HG02588 (cell line): ENCODE data around the gene AHRR.

Source experiments
- ATAC-seq: cut with Tn5 transposase; IDR thresholded peaks from one replicate; pipeline ENCODE4 v1.9.1; 2021; ENCODE audit warnings: mild to moderate bottlenecking, moderate library complexity; ENCODE audit not compliant: unreplicated experiment

AHRR gene

DNA sequence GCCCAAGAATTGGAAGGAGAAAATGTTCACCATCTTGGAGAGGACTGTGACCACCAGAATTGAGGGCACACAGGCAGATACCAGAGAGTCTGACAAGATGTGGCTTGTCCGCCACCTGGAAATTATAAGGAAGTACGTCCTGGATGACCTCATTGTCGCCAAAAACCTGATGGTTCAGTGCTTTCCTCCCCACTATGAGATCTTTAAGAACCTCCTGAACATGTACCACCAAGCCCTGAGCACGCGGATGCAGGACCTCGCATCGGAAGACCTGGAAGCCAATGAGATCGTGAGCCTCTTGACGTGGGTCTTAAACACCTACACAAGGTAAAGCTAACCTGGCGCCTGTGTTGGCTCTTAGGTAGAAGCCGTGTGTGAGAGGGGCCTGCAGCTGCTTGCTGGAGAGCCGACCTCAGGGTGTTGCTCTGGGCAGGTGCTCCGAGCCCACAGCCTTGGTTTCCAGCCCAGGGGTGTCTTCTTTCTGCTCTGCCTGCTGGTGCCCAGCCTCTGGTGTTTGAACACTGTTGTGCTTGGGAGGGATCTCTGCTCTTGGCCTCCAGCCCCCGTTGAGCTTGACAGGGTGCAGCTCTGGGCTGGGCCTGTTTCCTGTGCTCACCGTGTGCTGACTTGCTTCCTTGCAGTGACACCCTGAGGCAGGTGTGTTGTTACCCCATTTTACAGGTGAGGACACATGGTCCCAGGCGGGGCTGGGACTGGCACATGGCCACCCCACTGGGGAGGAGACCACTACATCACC is 132.4 kb downstream of the AHRR start:
- no peak for ATAC-seq

- no peak for ATAC-seq
These were observed 133.4 kb downstream of the AHRR start for GRCh38 chr5:454936-455335.

- no peak for ATAC-seq
These were observed 134.3 kb downstream of the AHRR start for GRCh38 chr5:455806-456205.

- no peak for ATAC-seq
These were observed 135.1 kb downstream of the AHRR start for GRCh38 chr5:456351-457194.

- ATAC-seq, result no peak
These were observed 135.9 kb downstream of the AHRR start for GRCh38 chr5:457195-457961.

DNA sequence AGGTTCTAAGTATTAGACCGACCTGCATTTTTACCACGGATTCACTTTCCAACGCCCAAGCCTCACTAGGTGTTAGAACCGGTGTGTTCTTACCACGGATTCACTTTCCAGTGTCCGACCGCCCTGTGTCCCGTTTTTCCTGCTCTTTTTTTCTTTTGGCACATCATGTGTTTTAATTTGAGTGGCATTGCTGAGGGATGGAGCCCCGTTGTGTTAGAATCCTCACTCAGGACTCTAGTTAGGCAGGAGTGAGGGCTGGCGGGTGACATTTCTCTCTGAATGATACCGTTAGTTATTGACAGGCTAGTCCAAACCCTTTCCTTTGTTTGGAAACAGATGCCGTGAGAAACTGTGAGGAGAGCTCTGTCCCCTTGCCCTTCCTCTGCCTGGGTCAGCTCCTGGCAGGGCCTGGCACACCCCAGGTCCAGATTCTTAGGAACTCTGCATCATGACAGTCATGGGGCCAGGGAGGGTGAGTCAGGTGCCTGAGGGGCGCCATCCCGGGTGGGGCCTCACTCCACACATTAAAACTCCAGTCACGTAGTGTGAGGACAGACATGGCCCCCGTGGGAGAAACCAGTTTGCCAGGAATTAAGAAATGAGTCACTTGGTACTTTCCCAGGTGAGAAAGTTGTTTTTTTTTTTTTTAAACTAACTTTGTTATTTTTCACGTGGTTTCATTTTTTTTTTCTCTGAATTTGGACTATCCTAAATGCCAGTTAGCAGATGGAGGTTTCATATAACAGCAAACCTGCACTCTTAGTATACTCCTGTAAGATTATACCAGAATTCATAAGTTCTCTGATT is 137.2 kb downstream of the AHRR start:
- ATAC-seq, result peak; percentile 61

GRCh38 chr5:459562-460272 is 138.2 kb downstream of the AHRR start:
- ATAC-seq, result no peak

DNA sequence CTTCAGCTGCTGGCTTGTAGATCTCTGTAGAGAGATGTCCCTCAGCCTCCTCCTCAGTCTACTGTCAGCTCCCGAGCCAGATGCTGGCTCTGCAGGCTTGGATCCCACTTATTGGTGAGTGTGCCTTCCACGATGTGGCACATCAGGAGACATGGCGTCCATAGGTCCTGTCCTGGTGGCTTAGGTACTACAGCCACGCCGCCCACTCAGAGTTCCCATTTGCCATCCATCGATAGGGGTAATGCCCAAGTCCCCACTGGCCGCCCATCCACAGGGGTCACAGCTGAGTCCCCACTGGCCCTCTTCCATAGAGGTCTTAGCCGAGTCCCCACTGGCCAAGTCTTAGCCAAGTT is 138.7 kb downstream of the AHRR start:
- ATAC-seq, result no peak

DNA sequence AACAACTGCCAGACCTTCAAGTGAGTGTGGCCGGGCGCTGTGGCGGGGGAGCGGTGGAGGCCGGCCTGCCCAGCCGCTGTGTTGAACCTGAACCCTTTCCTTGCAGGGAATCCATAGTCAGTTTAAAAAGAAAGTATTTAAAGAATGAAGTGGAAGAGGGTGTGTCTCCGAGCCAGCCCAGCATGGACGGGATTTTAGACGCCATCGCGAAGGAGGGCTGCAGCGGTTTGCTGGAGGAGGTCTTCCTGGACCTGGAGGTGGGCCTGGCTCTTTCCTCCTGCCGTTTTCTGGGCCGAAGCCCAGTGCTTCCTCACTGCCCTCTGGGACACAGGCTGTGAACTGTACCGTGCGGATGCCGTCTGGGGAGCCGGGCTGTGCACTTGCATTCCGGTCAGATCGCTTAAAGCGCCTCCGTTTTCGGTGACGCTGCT is 140.6 kb downstream of the AHRR start:
- ATAC-seq, result no peak

DNA sequence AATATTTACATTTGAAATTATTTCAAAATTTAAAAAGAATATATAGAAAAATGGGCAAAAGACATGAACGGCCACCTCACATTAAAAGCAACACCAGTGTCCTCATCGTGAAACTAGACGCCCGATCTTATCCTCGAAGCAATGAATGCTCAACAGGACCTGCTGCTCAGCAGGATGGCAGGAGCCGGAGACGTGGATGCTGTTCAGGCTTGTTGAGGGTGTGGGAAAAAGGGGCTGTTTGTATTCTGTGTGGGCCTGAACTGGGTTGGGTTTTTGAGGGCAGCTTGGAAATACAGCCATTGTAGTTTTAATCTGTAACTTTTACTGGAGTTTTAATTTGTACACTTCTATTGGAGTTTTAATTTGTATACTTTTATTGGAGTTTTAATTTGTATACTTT is 141.8 kb downstream of the AHRR start:
- no peak for ATAC-seq

DNA sequence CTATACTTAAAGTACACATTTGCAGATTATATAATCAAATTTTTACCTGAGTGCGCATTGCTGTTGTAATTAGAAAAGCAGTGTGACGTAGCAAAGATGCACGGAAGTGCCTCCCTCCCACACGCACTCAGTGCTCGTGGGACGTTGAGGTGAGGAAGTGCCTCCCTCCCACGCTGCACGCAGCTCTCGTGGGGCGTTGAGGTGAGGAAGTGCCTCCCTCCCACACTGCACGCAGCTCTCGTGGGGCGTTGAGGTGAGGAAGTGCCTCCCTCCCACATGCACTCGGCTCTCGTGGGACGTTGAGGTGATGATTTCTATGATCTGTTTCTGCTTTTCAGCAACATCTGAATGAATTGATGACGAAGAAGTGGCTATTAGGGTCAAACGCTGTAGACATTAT is 142.4 kb downstream of the AHRR start:
- ATAC-seq, result no peak

GRCh38 chr5:464446-464842 is 142.9 kb downstream of the AHRR start:
- no peak for ATAC-seq

- no peak for ATAC-seq
These were observed 143.5 kb downstream of the AHRR start for GRCh38 chr5:464843-465590.

DNA sequence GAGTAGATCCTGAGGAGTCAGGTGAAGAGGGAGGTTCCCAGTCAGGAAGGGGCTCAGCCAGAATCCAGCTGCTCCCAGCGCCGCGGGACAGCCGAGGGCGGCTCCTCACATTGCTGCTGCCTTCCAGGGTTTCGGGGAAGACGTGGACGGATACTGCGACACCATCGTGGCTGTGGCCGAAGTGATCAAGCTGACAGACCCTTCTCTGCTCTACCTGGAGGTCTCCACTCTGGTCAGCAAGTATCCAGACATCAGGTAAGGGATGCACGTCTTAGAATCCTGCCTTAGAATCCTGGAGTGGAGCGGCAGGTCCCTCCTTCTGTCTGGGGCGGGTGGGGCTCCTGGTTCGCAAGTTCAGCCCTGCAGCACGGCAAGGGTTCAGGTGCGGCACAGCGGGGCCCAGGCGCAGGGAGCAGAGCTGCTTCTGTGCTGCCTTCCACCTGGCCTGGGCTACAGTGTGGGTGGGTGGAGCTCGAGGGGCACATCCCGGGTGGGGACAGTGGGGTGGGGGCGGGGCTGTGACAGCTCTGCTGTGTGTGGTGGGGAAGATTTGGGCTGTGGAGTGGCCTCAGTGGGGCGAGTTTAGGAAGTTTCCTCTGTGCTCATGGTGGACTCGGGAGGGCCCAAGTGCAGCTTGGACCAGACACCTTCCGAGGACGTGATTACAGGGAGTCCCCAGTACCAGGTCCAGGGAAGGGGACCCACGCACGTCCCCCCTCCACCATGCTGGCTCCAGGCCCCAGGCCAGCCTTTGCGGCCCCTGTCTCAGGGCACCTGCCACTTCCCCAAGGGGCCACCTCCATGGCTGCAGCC is 144.3 kb downstream of the AHRR start:
- ATAC-seq, result no peak

DNA sequence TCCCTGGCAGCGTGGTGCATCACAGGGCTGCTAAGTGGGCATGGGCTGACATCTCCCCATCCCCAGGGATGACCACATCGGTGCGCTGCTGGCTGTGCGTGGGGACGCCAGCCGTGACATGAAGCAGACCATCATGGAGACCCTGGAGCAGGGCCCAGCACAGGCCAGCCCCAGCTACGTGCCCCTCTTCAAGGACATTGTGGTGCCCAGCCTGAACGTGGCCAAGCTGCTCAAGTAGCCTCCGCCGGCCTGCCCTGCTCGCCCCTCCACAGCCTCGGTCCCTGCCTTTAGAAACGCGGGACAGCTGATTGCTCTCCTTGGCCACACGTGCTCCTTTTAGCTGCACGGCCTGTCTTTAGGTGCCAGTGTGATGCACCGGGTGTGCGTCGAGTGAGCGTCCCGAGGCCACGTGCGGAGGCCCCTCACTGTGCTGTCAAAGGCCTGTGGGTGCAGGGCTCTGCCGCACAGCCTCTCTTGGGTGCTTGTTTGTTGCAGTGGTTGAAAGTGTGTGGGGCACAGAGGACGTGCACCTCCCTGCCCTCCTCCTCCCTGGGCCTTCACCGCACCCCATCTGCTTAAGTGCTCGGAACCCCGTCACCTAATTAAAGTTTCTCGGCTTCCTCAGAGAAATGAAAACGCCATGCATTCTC is 145.3 kb downstream of the AHRR start:
- ATAC-seq, result no peak

GRCh38 chr5:468401-468800 is 146.9 kb downstream of the AHRR start:
- no peak for ATAC-seq

DNA sequence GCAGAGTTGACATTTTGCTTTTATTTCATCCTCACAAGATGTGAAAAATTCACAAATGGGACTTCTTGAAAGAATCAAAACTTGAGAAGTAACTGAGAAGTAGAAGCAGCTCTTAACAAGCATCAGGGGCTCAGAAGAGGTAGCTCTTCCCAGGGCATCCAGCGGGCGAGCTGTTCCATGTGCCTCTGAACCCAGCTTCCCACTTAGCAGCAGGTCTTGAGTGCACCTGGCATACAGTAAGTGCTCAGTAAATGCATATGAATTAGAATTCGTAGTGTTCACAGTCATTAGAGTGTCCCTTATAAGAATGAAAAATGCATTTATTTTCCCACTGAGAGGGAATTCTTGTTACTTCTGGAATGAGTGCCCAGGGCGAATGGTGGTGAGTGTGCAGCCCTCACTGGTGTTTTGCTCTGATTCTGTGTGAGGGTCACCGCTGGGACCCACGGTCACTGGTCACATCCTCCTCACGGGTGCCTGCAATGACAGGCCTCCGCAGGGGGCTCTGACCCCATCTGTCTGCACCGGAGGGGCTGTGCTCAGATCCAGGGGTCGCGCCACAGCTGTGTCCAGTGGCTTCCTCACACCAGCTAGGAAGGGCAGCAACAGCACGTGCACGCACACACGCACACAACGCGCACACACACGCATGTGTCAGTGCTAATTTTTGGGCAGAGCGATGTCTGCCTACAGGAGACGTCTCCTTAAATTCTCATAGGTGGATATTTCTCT is 148.4 kb downstream of the AHRR start:
- no peak for ATAC-seq
